ENCODE measurements around the gene CENPX.

CENPX gene

GRCh38 chr17:82055023-82055964 is 32.6 kb upstream of the CENPX start:
- no peak for DNase-seq (ENCODE audit: extremely low read depth in 1 of 2, low read depth in 1 of 2)

GRCh38 chr17:82054351-82055022 is 31.8 kb upstream of the CENPX start:
- DNase-seq (ENCODE audit: extremely low read depth in 1 of 2, low read depth in 1 of 2), result no peak

GRCh38 chr17:82053556-82054263 is 31.0 kb upstream of the CENPX start:
- DNase-seq (ENCODE audit: extremely low read depth in 1 of 2, low read depth in 1 of 2), result no peak

- no peak for DNase-seq (ENCODE audit: extremely low read depth in 1 of 2, low read depth in 1 of 2)
Measured at GRCh38 chr17:82053130-82053529, 30.5 kb upstream of the CENPX start.

- DNase-seq (ENCODE audit: extremely low read depth in 1 of 2, low read depth in 1 of 2), result no peak
Measured at GRCh38 chr17:82052638-82053059, 30.0 kb upstream of the CENPX start.

- peak; percentile 50 to 77 for DNase-seq (ENCODE audit: extremely low read depth in 1 of 2, low read depth in 1 of 2)
Measured at GRCh38 chr17:82051776-82052637, 29.3 kb upstream of the CENPX start, which contains the start of the genes GPS1 and RFNG. GPS1 (plus strand) TSS chr17:82051898; CDS start chr17:82051932, 34 bp downstream. RFNG (minus strand) TSS chr17:82051811; CDS start chr17:82051766, 45 bp downstream.

GRCh38 chr17:82050761-82051641 is 28.3 kb upstream of the CENPX start:
- no peak for DNase-seq (ENCODE audit: extremely low read depth in 1 of 2, low read depth in 1 of 2)

GRCh38 chr17:82050152-82050760 is 27.6 kb upstream of the CENPX start:
- no peak for DNase-seq (ENCODE audit: extremely low read depth in 1 of 2, low read depth in 1 of 2)

- DNase-seq (ENCODE audit: extremely low read depth in 1 of 2, low read depth in 1 of 2), result no peak
Measured at GRCh38 chr17:82049521-82049971, 26.9 kb upstream of the CENPX start.

GRCh38 chr17:82049106-82049505 is 26.4 kb upstream of the CENPX start:
- no peak for DNase-seq (ENCODE audit: extremely low read depth in 1 of 2, low read depth in 1 of 2)

- no peak for DNase-seq (ENCODE audit: extremely low read depth in 1 of 2, low read depth in 1 of 2)
Measured at GRCh38 chr17:82048571-82048971, 25.9 kb upstream of the CENPX start.

GRCh38 chr17:82047914-82048570 is 25.4 kb upstream of the CENPX start:
- no peak for DNase-seq (ENCODE audit: extremely low read depth in 1 of 2, low read depth in 1 of 2)

- no peak for DNase-seq (ENCODE audit: extremely low read depth in 1 of 2, low read depth in 1 of 2)
Measured at GRCh38 chr17:82047379-82047778, 24.7 kb upstream of the CENPX start.

- no peak for DNase-seq (ENCODE audit: extremely low read depth in 1 of 2, low read depth in 1 of 2)
Measured at GRCh38 chr17:82046903-82047302, 24.2 kb upstream of the CENPX start.

- no peak for DNase-seq (ENCODE audit: extremely low read depth in 1 of 2, low read depth in 1 of 2)
Measured at GRCh38 chr17:82045936-82046484, 23.3 kb upstream of the CENPX start.

GRCh38 chr17:82043507-82043906 is 20.8 kb upstream of the CENPX start:
- no peak for DNase-seq (ENCODE audit: extremely low read depth in 1 of 2, low read depth in 1 of 2)

GRCh38 chr17:82042649-82043048 is 20.0 kb upstream of the CENPX start:
- DNase-seq (ENCODE audit: extremely low read depth in 1 of 2, low read depth in 1 of 2), result no peak
